GM18505 (cell line): Measurements from ENCODE around the gene SLC25A25.
"Not testable (repeated sequence)": the region's sequence is repeated elsewhere in the genome, so short reads cannot be mapped to it uniquely, and the experiment has no call there.

ENCODE experiments used
- ATAC-seq: cut with Tn5 transposase; IDR thresholded peaks from one replicate; pipeline ENCODE4 v1.9.1; 2021; ENCODE audit not compliant: unreplicated experiment
- POLR2A ChIP-seq: IDR thresholded peaks from 4 replicates; pipeline ENCODE4 v1.6.1; 2011; ENCODE audit warnings: borderline replicate concordance; ENCODE audit not compliant: insufficient read depth, insufficient read length; ENCODE audit errors: extremely low read depth

The SLC25A25 gene

DNA sequence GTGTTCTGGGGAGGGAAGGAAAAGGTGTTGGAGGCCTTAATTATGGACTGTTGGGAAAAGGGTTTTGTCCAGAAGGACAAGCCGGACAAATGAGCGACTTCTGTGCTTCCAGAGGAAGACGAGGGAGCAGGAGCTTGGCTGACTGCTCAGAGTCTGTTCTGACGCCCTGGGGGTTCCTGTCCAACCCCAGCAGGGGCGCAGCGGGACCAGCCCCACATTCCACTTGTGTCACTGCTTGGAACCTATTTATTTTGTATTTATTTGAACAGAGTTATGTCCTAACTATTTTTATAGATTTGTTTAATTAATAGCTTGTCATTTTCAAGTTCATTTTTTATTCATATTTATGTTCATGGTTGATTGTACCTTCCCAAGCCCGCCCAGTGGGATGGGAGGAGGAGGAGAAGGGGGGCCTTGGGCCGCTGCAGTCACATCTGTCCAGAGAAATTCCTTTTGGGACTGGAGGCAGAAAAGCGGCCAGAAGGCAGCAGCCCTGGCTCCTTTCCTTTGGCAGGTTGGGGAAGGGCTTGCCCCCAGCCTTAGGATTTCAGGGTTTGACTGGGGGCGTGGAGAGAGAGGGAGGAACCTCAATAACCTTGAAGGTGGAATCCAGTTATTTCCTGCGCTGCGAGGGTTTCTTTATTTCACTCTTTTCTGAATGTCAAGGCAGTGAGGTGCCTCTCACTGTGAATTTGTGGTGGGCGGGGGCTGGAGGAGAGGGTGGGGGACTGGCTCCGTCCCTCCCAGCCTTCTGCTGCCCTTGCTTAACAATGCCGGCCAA lies 40.4 kb downstream of the SLC25A25 start:
- ATAC-seq, result no peak
- TF ChIP-seq POLR2A, result no peak

DNA sequence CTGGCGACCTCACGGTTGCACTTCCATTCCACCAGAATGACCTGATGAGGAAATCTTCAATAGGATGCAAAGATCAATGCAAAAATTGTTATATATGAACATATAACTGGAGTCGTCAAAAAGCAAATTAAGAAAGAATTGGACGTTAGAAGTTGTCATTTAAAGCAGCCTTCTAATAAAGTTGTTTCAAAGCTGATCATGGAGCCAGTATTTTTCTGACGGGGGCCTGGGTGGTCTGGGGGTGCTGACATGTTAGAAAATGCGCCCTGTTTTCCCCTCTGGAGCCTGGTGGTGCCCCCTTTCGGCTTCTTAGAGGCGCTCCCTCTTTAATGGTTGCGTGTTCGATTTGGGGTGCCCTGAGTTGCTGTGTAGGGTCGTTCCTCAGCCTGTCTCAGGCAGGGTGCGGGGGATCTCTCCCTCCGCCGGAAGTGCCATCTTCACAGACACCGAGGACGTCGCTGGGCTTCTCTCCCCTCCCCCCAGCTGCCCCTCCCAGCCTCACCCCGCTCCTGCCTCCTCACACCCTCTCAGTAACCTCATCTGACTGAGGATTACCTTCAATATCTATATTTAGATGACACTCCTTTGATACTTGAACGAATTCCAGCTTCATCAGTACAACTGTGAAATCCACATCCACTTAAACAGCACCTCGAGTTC lies 41.1 kb downstream of the SLC25A25 start:
- no peak for ATAC-seq
- TF ChIP-seq POLR2A, result no peak

DNA sequence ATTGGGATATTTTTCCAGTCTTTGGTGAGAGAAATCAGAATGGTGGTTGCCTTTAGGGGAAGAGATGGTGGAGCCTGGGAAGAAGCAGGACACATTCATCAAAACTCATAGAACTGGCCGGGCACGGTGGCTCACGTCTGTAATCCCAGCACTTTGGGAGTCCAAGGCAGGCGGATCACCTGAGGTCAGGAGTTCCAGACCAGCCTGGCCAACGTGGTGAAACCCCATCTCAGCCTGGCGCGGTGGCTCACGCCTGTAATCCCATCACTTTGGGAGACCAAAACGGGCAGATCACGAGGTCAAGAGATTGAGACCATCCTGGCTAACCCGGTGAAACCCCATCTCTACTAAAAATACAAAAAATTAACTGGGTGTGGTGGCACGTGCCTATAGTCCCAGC lies 43.7 kb downstream of the SLC25A25 start:
- ATAC-seq, result not testable (repeated sequence)

- no peak for ATAC-seq
- no peak for TF ChIP-seq POLR2A
Observed at GRCh38 chr9:128113526-128114325, 45.7 kb downstream of the SLC25A25 start.

GRCh38 chr9:128114326-128115186 lies 46.5 kb downstream of the SLC25A25 start:
- no peak for ATAC-seq
- TF ChIP-seq POLR2A, result no peak

GRCh38 chr9:128115187-128116103 lies 47.4 kb downstream of the SLC25A25 start:
- ATAC-seq, result no peak
- no peak for TF ChIP-seq POLR2A

- ATAC-seq, result no peak
- no peak for TF ChIP-seq POLR2A
Observed at GRCh38 chr9:128116104-128117083, 48.4 kb downstream of the SLC25A25 start.

- TF ChIP-seq POLR2A, result no peak
- ATAC-seq, result no peak
Observed at GRCh38 chr9:128117613-128118471, 49.8 kb downstream of the SLC25A25 start.

DNA sequence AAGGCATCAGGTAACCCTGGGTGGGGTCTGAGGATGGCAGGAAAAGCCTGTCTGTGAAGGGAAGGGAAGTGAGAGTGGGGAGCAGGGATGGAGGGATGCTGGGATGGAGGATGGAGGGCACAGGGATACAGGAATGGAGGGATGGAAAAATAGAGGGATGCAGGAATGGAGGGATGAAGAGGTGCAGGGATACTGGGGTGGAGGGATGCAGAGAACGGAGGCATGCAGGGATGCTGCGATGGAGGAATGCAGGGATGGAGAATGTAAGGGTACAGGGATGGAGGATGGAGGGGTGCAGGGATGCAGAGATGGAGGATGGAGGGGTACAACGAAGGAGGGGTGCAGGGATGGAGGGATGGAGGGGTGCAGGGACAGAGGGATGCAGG lies 50.4 kb downstream of the SLC25A25 start:
- TF ChIP-seq POLR2A, result no peak
- no peak for ATAC-seq

DNA sequence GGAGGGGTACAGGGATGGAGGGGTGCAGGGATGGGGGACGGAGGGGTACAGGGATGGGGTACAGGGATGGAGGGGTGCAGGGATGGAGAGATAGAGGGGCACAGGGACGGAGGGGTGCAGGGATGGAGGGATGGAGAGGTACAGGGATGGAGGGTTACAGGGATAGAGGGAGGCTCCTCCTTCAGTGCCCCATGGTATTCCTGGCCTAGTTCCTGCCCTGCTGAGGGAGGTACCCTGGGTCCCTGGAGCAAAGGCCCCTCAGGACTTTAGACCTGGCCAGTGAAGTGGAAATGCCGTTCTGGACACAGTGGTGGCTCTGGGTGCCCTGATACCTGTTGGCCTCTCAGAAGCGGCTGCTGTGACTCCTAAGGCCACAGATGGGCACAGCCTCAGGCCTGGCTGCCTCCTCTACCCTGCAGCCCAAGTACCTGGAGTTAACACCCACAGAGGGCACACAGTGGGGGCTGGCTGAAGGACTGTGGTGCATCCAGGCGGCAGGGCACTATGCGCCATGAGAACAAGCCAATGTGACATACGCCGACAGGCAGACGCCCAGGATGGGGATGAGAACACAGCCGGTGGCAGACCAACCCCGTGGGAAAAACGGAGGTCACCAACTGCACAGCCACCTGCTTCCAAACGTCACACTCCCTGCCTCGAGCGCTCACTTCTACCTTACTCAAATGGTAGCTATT lies 51.1 kb downstream of the SLC25A25 start:
- no peak for TF ChIP-seq POLR2A
- ATAC-seq, result no peak
